Endothelial cell of umbilical vein (primary cell): ENCODE measurements around the gene MAPK8IP2. TPM values are rescaled to one million over a fixed set of nuclear protein-coding genes. Genes with fewer than 3 reads are reported as not detected.

ENCODE experiments used
- BruUV-seq: library from RNA; stranded (reverse); fragments of 400-500 nt; replicated peaks from 2 replicates; lab custom pipeline; 2021; lab: Mats Ljungman, UMichigan
- CTCF ChIA-PET: fragments of 300-600, 350-600 bp; sonication (Branson Sonifier 250); formaldehyde crosslinking; loops from one replicate; lab custom pipeline; 2021; ENCODE audit warnings: antibody characterized with exemption, inconsistent platforms; lab: Charles Lee
- POLR2A ChIA-PET: fragments of 300-600, 350-600 bp; sonication (Branson Sonifier 250); formaldehyde crosslinking; loops from one replicate; lab custom pipeline; 2021; ENCODE audit warnings: antibody characterized with exemption, inconsistent platforms; lab: Charles Lee
- DNase-seq: peaks from one replicate; pipeline ENCODE4 v3.0.0-alpha.2; 2011; ENCODE audit warnings: low read depth, low spot score
- FAIRE-seq: peaks from 2 replicates; lab custom pipeline; 2011; peaks lifted over from hg19 to GRCh38; lab: Jason Lieb, UNC
- H2AFZ ChIP-seq: 2 replicates; pipeline ENCODE4 v1.6.0; 2012; ENCODE audit warnings: low read depth, low read length, control low read depth, inconsistent platforms
- H3K27ac ChIP-seq: 2 replicates; pipeline ENCODE4 v1.5.1; 2011; ENCODE audit warnings: low read depth, mild to moderate bottlenecking, control low read depth, low read length, moderate library complexity; ENCODE audit not compliant: insufficient read depth
- H3K27me3 ChIP-seq, 2 experiments: 2 replicates each; pipeline versions ENCODE4 v1.6.0 to v1.6.1; 2011; ENCODE audit warnings: low read length in 2 of 2, mixed read lengths in 1 of 2; ENCODE audit not compliant: control insufficient read depth in 2 of 2, insufficient read depth in 2 of 2
- H3K36me3 ChIP-seq, 2 experiments: 2 replicates in 1 of 2; 3 replicates in 1 of 2; pipeline ENCODE4 v1.5.1; 2011; ENCODE audit warnings: low read length in 2 of 2, mild to moderate bottlenecking in 1 of 2, moderate library complexity in 1 of 2; ENCODE audit not compliant: control insufficient read depth in 2 of 2, insufficient read depth in 2 of 2; ENCODE audit errors: extremely low read depth in 1 of 2
- H3K4me1 ChIP-seq: 3 replicates; pipeline ENCODE4 v1.5.1; 2011; ENCODE audit warnings: mild to moderate bottlenecking, low read length; ENCODE audit not compliant: control insufficient read depth, insufficient read depth; ENCODE audit errors: extremely low read depth
- H3K4me2 ChIP-seq: 2 replicates; pipeline ENCODE4 v1.6.1; 2011; ENCODE audit warnings: low read length, control low read depth, mixed read lengths; ENCODE audit not compliant: insufficient read depth
- H3K4me3 ChIP-seq, 3 experiments: fragments of 200-600 bp in 1 of 3; sonication (generic), shearing (Covaris generic) in 1 of 3; replicated peaks in 1 of 3; 2 replicates each; pipeline ENCODE4 v1.5.1; 2011 to 2016; ENCODE audit warnings: control low read depth in 3 of 3, low read length in 3 of 3, mild to moderate bottlenecking in 2 of 3, inconsistent platforms in 1 of 3, low read depth in 1 of 3, moderate library complexity in 1 of 3; ENCODE audit not compliant: insufficient read depth in 1 of 3
- H3K79me2 ChIP-seq: 2 replicates; pipeline ENCODE4 v1.6.0; 2012; ENCODE audit warnings: low read length, inconsistent platforms; ENCODE audit not compliant: control insufficient read depth, insufficient read depth
- H3K9ac ChIP-seq: replicated peaks from 2 replicates; pipeline ENCODE3; 2011; ENCODE audit warnings: low read length, control low read depth; ENCODE audit not compliant: insufficient read depth; ENCODE audit errors: extremely low read depth
- H3K9me1 ChIP-seq: replicated peaks from 3 replicates; pipeline ENCODE4 v1.6.0; 2011; ENCODE audit warnings: mild to moderate bottlenecking, low read length; ENCODE audit not compliant: control insufficient read depth, insufficient read depth; ENCODE audit errors: extremely low read depth
- H3K9me3 ChIP-seq: replicated peaks from 2 replicates; pipeline ENCODE4 v1.5.1; 2012; ENCODE audit warnings: low read length, inconsistent platforms; ENCODE audit not compliant: control insufficient read depth, insufficient read depth
- H4K20me1 ChIP-seq: replicated peaks from 2 replicates; pipeline ENCODE3; 2011; ENCODE audit warnings: mild to moderate bottlenecking, low read length; ENCODE audit not compliant: control insufficient read depth, insufficient read depth; ENCODE audit errors: extremely low read depth
- EZH2 ChIP-seq: IDR thresholded peaks from 2 replicates; pipeline ENCODE4 v1.6.1; 2012; ENCODE audit warnings: borderline replicate concordance, low read depth, mild to moderate bottlenecking, moderate library complexity, low read length, inconsistent platforms; ENCODE audit not compliant: severe bottlenecking
- FOS ChIP-seq: IDR thresholded peaks from 2 replicates; pipeline ENCODE4 v1.6.1; 2011; ENCODE audit warnings: mild to moderate bottlenecking, low read length, moderate library complexity, borderline replicate concordance; ENCODE audit not compliant: insufficient read depth
- GATA2 ChIP-seq: IDR thresholded peaks from 2 replicates; pipeline ENCODE4 v1.7.0; 2011; ENCODE audit warnings: low read depth, mild to moderate bottlenecking, moderate library complexity, mixed read lengths, low read length; ENCODE audit not compliant: insufficient read length, insufficient read depth
- JUN ChIP-seq: IDR thresholded peaks from 2 replicates; pipeline ENCODE4 v1.6.1; 2011; ENCODE audit warnings: borderline replicate concordance, low read depth; ENCODE audit not compliant: insufficient read length, insufficient read depth
- MYC ChIP-seq: IDR thresholded peaks from one replicate; pipeline ENCODE4 v1.6.1; 2011; ENCODE audit warnings: mild to moderate bottlenecking, low read depth, low read length
- POLR2A ChIP-seq: IDR thresholded peaks from 2 replicates; pipeline ENCODE4 v1.6.1; 2012; ENCODE audit warnings: low read depth, mild to moderate bottlenecking, control low read depth, low read length
- POLR2AphosphoS5 ChIP-seq: IDR thresholded peaks from 2 replicates; pipeline ENCODE4 v1.6.1; 2012; ENCODE audit warnings: low read depth, mild to moderate bottlenecking, control low read depth, low read length, moderate library complexity; ENCODE audit not compliant: insufficient read depth
- dilution Hi-C: fragments of 300-500 bp; cut with MboI; formaldehyde crosslinking; loops from one replicate; pipeline ENCODE4 v1.15.0; 2019; ENCODE audit warnings: low sequenced_read_pairs; ENCODE audit not compliant: extremely low pct_ligation_motif_present
- intact Hi-C: fragments of 100-400 bp; cut with micrococcal nuclease; formaldehyde crosslinking; loops from one replicate; pipeline ENCODE4 v1.10.0; 2022
- polyA plus RNA-seq, 4 experiments: library from polyadenylated mRNA; depleted of rRNA in 3 of 4; stranded (reverse) in 3 of 4; unstranded in 1 of 4; fragments of >200 nt; gene quantifications; 2 replicates each; pipeline versions ENCODE4 v1.2.1 to v1.2.3, GENCODE V29; 2011 to 2012; ENCODE audit warnings: missing spikeins in 1 of 4
- total RNA-seq: library from RNA; stranded (reverse); gene quantifications from 2 replicates; pipeline ENCODE4 v1.2.3, GENCODE V29; 2021
- TF ChIP-seq, protein P1 (sequence below): IDR thresholded peaks from 2 replicates; pipeline ENCODE4 v1.6.1; 2011; ENCODE audit not compliant: insufficient read depth, insufficient read length
- TF ChIP-seq, protein P2 (sequence below), 2 donors: IDR thresholded peaks; 1 replicate in 1 of 2; 2 replicates in 1 of 2; pipeline ENCODE4 v1.5.1; 2011; ENCODE audit warnings: low read length in 2 of 2, mild to moderate bottlenecking in 2 of 2, moderate library complexity in 2 of 2, control low read depth in 1 of 2, inconsistent platforms in 1 of 2, low read depth in 1 of 2; ENCODE audit not compliant: insufficient read depth in 1 of 2; ENCODE audit errors: extremely low read depth in 1 of 2

MAPK8IP2 gene
- total and polyA plus RNA-seq, 2 donors (not counting 3 experiments of a cell fraction or from before 2014, with no cell fraction given), result 0.21 to 0.31 TPM

DNA sequence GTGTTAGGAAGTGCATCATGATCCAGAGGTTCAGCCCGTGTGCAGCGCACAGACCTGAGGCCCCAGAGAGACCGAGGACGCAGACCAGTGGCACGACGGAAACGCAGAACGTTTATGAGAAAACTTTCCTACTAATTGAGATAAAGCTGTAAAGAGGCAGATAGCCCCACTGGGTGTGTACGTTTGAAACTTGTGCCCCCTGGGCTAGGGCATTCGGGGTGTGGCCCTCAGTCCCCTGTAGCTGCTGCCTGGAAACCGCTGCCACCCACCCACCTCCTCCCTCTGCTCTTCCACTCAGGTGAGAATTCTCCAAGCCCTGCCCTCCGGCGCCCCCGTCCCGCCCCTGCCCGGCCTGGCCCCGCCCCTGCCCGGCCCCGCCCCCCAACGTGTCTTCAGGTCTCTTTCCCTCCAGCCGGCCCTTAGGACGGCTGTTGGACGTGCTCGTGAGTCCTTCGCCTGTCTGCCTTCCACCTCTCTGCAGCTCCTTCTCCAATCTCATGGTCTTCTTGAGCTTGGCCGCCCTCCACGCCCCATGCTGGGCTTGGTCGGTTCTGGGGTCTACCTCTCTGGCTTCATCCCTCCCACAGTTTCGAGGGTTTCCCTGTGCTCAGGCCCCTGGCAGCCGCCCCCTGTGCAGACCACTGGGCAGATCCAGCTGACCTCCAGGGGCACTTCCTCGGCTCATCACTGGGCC, 12.1 kb downstream of the MAPK8IP2 start:
- dilution Hi-C loops (no loop called here), intact Hi-C loops (no loop called here)
- no peak overlapping the region for H3K9ac ChIP-seq
- BruUV-seq, result no TSS peak
- no peak for DNase-seq
- H3K4me1 ChIP-seq, result no peaks in the 10 kb centered on the region
- H3K27ac ChIP-seq, result no peak overlapping the region
- no peak overlapping the region for H3K4me2 ChIP-seq
- no peaks in the 10 kb centered on the region for H3K9me1 ChIP-seq
- H3K9me3 ChIP-seq, result no peaks in the 10 kb centered on the region
- no peak for FAIRE-seq
- H3K27me3 ChIP-seq, result peaks cover 2 to 3% of the 10 kb centered on the region in 2 experiments
- H3K36me3 ChIP-seq, result no peaks in the 10 kb centered on the region
- no peak overlapping the region for H3K4me3 ChIP-seq
- no peak overlapping the region for H2AFZ ChIP-seq
- CTCF ChIA-PET, result interaction anchor here (1.2 kb wide), 1 partner anchor 8 kb away, joined by 3 read pairs; no protein-coding TSS in a partner anchor
- no peak for TF ChIP-seq FOS
- no peak for TF ChIP-seq POLR2AphosphoS5
- no peak for TF ChIP-seq POLR2A
- no peak for TF ChIP-seq MYC
- TF ChIP-seq, protein P1, sequence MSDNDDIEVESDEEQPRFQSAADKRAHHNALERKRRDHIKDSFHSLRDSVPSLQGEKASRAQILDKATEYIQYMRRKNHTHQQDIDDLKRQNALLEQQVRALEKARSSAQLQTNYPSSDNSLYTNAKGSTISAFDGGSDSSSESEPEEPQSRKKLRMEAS, result no peak
- TF ChIP-seq, protein P2, sequence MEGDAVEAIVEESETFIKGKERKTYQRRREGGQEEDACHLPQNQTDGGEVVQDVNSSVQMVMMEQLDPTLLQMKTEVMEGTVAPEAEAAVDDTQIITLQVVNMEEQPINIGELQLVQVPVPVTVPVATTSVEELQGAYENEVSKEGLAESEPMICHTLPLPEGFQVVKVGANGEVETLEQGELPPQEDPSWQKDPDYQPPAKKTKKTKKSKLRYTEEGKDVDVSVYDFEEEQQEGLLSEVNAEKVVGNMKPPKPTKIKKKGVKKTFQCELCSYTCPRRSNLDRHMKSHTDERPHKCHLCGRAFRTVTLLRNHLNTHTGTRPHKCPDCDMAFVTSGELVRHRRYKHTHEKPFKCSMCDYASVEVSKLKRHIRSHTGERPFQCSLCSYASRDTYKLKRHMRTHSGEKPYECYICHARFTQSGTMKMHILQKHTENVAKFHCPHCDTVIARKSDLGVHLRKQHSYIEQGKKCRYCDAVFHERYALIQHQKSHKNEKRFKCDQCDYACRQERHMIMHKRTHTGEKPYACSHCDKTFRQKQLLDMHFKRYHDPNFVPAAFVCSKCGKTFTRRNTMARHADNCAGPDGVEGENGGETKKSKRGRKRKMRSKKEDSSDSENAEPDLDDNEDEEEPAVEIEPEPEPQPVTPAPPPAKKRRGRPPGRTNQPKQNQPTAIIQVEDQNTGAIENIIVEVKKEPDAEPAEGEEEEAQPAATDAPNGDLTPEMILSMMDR (IDR thresholded peaks at IDR 0.05; ENCODE audit: extremely low read depth in 1 of 2, insufficient read depth in 1 of 2, low read depth in 1 of 2, low read length in 2 of 2), result no peak
- TF ChIP-seq JUN, result no peak
- TF ChIP-seq GATA2, result no peak
- TF ChIP-seq EZH2, result no peak
- POLR2A ChIA-PET, result no interaction called here
- H4K20me1 ChIP-seq, result no peaks in the 10 kb centered on the region
- H3K79me2 ChIP-seq, result no peaks in the 10 kb centered on the region
